Measurements from ENCODE around the gene IQGAP2.
"Not testable (repeated sequence)": the region's sequence is repeated elsewhere in the genome, so short reads cannot be mapped to it uniquely, and the experiment has no call there.

Gene IQGAP2

GRCh38 chr5:76368941-76369340 lies 34.1 kb upstream of the IQGAP2 start:
- Histone ChIP-seq H3K23ac (ENCODE audit: low read depth, low read length, poor library complexity) (no peak overlapping the region), H3K27me3 (ENCODE audit: control insufficient read depth in 3 of 3, insufficient read depth in 3 of 3, low read depth in 1 of 3, low read length in 3 of 3) (no peaks in the 10 kb centered on the region), H2AK5ac (ENCODE audit: low read depth, low read length) (no peak overlapping the region), H4K91ac (ENCODE audit: low read depth, low read length, poor library complexity) (no peak overlapping the region), H2BK5ac (ENCODE audit: low read length) (no peak overlapping the region), H2BK120ac (ENCODE audit: low read depth, low read length) (no peak overlapping the region), H3K27ac (replicated peaks; ENCODE audit: low read length) (no peak overlapping the region), H3K9ac (ENCODE audit: low read depth, low read length, poor library complexity) (no peak overlapping the region), H3K9me3 (replicated peaks in 1 of 2; ENCODE audit: control insufficient read depth in 2 of 2, insufficient read depth in 1 of 2, low read depth in 1 of 2, low read length in 2 of 2) (no peaks in the 10 kb centered on the region), H3K4me2 (ENCODE audit: insufficient read depth, low read length, poor library complexity, severe bottlenecking) (no peak overlapping the region), H2BK15ac (ENCODE audit: low read length) (no peak overlapping the region), H3K14ac (ENCODE audit: low read length) (no peak overlapping the region), H3K79me1 (ENCODE audit: low read depth, low read length) (no peaks in the 10 kb centered on the region), H3K4me3 (ENCODE audit: low read length in 2 of 2) (no peak overlapping the region), H3K4ac (ENCODE audit: low read length) (no peak overlapping the region), H3K4me1 (ENCODE audit: control insufficient read depth in 2 of 2, insufficient read depth in 1 of 2, low read depth in 1 of 2, low read length in 2 of 2) (peaks cover 6 to 13% of the 10 kb centered on the region in 2 donors), H4K8ac (ENCODE audit: low read depth, low read length) (no peak overlapping the region), H2BK12ac (ENCODE audit: low read length) (no peak overlapping the region), H2AFZ (ENCODE audit: low read length) (no peak overlapping the region), H3K36me3 (replicated peaks in 1 of 2; ENCODE audit: control insufficient read depth in 2 of 2, insufficient read depth in 2 of 2, low read length in 2 of 2) (no peaks in the 10 kb centered on the region), H3K18ac (ENCODE audit: low read length) (no peak overlapping the region)
- no CpG with 5 or more reads among the region's 1 CpG for WGBS, 2 donors (ENCODE audit: extremely low coverage in 2 of 2, insufficient read length in 2 of 2, insufficient replicate concordance in 1 of 2)
- DNase-seq (ENCODE audit: low spot score) = no peak

GRCh38 chr5:76369668-76370067 lies 33.4 kb upstream of the IQGAP2 start:
- not testable (repeated sequence) for DNase-seq (ENCODE audit: low spot score); H4K91ac ChIP-seq (ENCODE audit: low read depth, low read length, poor library complexity); H2BK120ac ChIP-seq (ENCODE audit: low read depth, low read length); H3K9ac ChIP-seq (ENCODE audit: low read depth, low read length, poor library complexity); H3K27ac ChIP-seq (replicated peaks; ENCODE audit: low read length); H3K27me3 ChIP-seq (ENCODE audit: control insufficient read depth in 3 of 3, insufficient read depth in 3 of 3, low read depth in 1 of 3, low read length in 3 of 3); H2BK5ac ChIP-seq (ENCODE audit: low read length); H3K79me1 ChIP-seq (ENCODE audit: low read depth, low read length); H3K4ac ChIP-seq (ENCODE audit: low read length); H2AFZ ChIP-seq (ENCODE audit: low read length); H2BK15ac ChIP-seq (ENCODE audit: low read length); H3K14ac ChIP-seq (ENCODE audit: low read length); H2BK12ac ChIP-seq (ENCODE audit: low read length); H3K18ac ChIP-seq (ENCODE audit: low read length); H3K23ac ChIP-seq (ENCODE audit: low read depth, low read length, poor library complexity); H2AK5ac ChIP-seq (ENCODE audit: low read depth, low read length); H3K36me3 ChIP-seq (replicated peaks in 1 of 2; ENCODE audit: control insufficient read depth in 2 of 2, insufficient read depth in 2 of 2, low read length in 2 of 2); H4K8ac ChIP-seq (ENCODE audit: low read depth, low read length); H3K4me2 ChIP-seq (ENCODE audit: insufficient read depth, low read length, poor library complexity, severe bottlenecking); H3K9me3 ChIP-seq (replicated peaks in 1 of 2; ENCODE audit: control insufficient read depth in 2 of 2, insufficient read depth in 1 of 2, low read depth in 1 of 2, low read length in 2 of 2); H3K4me3 ChIP-seq (ENCODE audit: low read length in 2 of 2)
- no CpG with 5 or more reads among the region's 8 CpGs for WGBS, 2 donors (ENCODE audit: extremely low coverage in 2 of 2, insufficient read length in 2 of 2, insufficient replicate concordance in 1 of 2)
- peaks cover 6 to 11% of the 10 kb centered on the region in 2 donors for H3K4me1 ChIP-seq (ENCODE audit: control insufficient read depth in 2 of 2, insufficient read depth in 1 of 2, low read depth in 1 of 2, low read length in 2 of 2)

GRCh38 chr5:76371960-76372322 lies 31.1 kb upstream of the IQGAP2 start:
- peak overlapping the region; percentile 46 for H3K23ac ChIP-seq (ENCODE audit: low read depth, low read length, poor library complexity)
- no peak overlapping the region for H2BK120ac ChIP-seq (ENCODE audit: low read depth, low read length)
- H3K27me3 ChIP-seq (ENCODE audit: control insufficient read depth in 3 of 3, insufficient read depth in 3 of 3, low read depth in 1 of 3, low read length in 3 of 3) = no peaks in the 10 kb centered on the region
- H3K4ac ChIP-seq (ENCODE audit: low read length) = no peak overlapping the region
- peak overlapping the region in 1 of 2 donors; percentile 24 for H3K4me3 ChIP-seq (ENCODE audit: low read length in 2 of 2)
- no peak overlapping the region for H3K9ac ChIP-seq (ENCODE audit: low read depth, low read length, poor library complexity)
- no peak overlapping the region for H4K91ac ChIP-seq (ENCODE audit: low read depth, low read length, poor library complexity)
- H3K4me2 ChIP-seq (ENCODE audit: insufficient read depth, low read length, poor library complexity, severe bottlenecking) = no peak overlapping the region
- H4K8ac ChIP-seq (ENCODE audit: low read depth, low read length) = no peak overlapping the region
- no peak overlapping the region for H2BK15ac ChIP-seq (ENCODE audit: low read length)
- H2AK5ac ChIP-seq (ENCODE audit: low read depth, low read length) = no peak overlapping the region
- H3K14ac ChIP-seq (ENCODE audit: low read length) = no peak overlapping the region
- no peaks in the 10 kb centered on the region for H3K9me3 ChIP-seq (replicated peaks in 1 of 2; ENCODE audit: control insufficient read depth in 2 of 2, insufficient read depth in 1 of 2, low read depth in 1 of 2, low read length in 2 of 2)
- H2BK12ac ChIP-seq (ENCODE audit: low read length) = no peak overlapping the region
- H3K4me1 ChIP-seq (ENCODE audit: control insufficient read depth in 2 of 2, insufficient read depth in 1 of 2, low read depth in 1 of 2, low read length in 2 of 2) = peaks cover 6 to 11% of the 10 kb centered on the region in 2 donors
- no peaks in the 10 kb centered on the region for H3K36me3 ChIP-seq (replicated peaks in 1 of 2; ENCODE audit: control insufficient read depth in 2 of 2, insufficient read depth in 2 of 2, low read length in 2 of 2)
- peak overlapping the region; percentile 88 for H2AFZ ChIP-seq (ENCODE audit: low read length)
- no peaks in the 10 kb centered on the region for H3K79me1 ChIP-seq (ENCODE audit: low read depth, low read length)
- WGBS, 2 donors (ENCODE audit: extremely low coverage in 2 of 2, insufficient read length in 2 of 2, insufficient replicate concordance in 1 of 2) = no CpG with 5 or more reads among the region's 2 CpGs
- H2BK5ac ChIP-seq (ENCODE audit: low read length) = peak overlapping the region; percentile 44
- H3K27ac ChIP-seq (replicated peaks; ENCODE audit: low read length) = no peak overlapping the region
- DNase-seq (ENCODE audit: low spot score) = no peak
- peak overlapping the region; percentile 50 for H3K18ac ChIP-seq (ENCODE audit: low read length)

- Histone ChIP-seq H3K23ac (ENCODE audit: low read depth, low read length, poor library complexity) (peak overlapping the region; percentile 49), H3K4me1 (ENCODE audit: control insufficient read depth in 2 of 2, insufficient read depth in 1 of 2, low read depth in 1 of 2, low read length in 2 of 2) (peaks cover 6 to 11% of the 10 kb centered on the region in 2 donors), H3K4me2 (ENCODE audit: insufficient read depth, low read length, poor library complexity, severe bottlenecking) (no peak overlapping the region), H2BK12ac (ENCODE audit: low read length) (no peak overlapping the region), H3K4ac (ENCODE audit: low read length) (no peak overlapping the region), H2BK15ac (ENCODE audit: low read length) (no peak overlapping the region), H3K9ac (ENCODE audit: low read depth, low read length, poor library complexity) (no peak overlapping the region), H3K79me1 (ENCODE audit: low read depth, low read length) (no peaks in the 10 kb centered on the region), H3K27me3 (ENCODE audit: control insufficient read depth in 3 of 3, insufficient read depth in 3 of 3, low read depth in 1 of 3, low read length in 3 of 3) (no peaks in the 10 kb centered on the region), H2AFZ (ENCODE audit: low read length) (peak overlapping the region; percentile 88), H3K36me3 (replicated peaks in 1 of 2; ENCODE audit: control insufficient read depth in 2 of 2, insufficient read depth in 2 of 2, low read length in 2 of 2) (no peaks in the 10 kb centered on the region), H2AK5ac (ENCODE audit: low read depth, low read length) (peak overlapping the region; percentile 5), H3K18ac (ENCODE audit: low read length) (peak overlapping the region; percentile 74), H3K9me3 (replicated peaks in 1 of 2; ENCODE audit: control insufficient read depth in 2 of 2, insufficient read depth in 1 of 2, low read depth in 1 of 2, low read length in 2 of 2) (no peaks in the 10 kb centered on the region), H3K14ac (ENCODE audit: low read length) (no peak overlapping the region), H3K27ac (replicated peaks; ENCODE audit: low read length) (no peak overlapping the region), H2BK120ac (ENCODE audit: low read depth, low read length) (no peak overlapping the region), H2BK5ac (ENCODE audit: low read length) (peak overlapping the region; percentile 44), H3K4me3 (ENCODE audit: low read length in 2 of 2) (peak overlapping the region in 1 of 2 donors; percentile 24), H4K8ac (ENCODE audit: low read depth, low read length) (no peak overlapping the region), H4K91ac (ENCODE audit: low read depth, low read length, poor library complexity) (no peak overlapping the region)
- no CpG with 5 or more reads among the region's 11 CpGs for WGBS, 2 donors (ENCODE audit: extremely low coverage in 2 of 2, insufficient read length in 2 of 2, insufficient replicate concordance in 1 of 2)
- DNase-seq (ENCODE audit: low spot score) = no peak
These were observed 30.6 kb upstream of the IQGAP2 start for GRCh38 chr5:76372323-76373054.

All from neuronal stem cell (in vitro differentiated cells).